Testis (tissue), 3 donors: ENCODE measurements around the gene PIGU. TPM values are rescaled to one million over a fixed set of nuclear protein-coding genes. Genes with fewer than 3 reads are reported as not detected.
"Not testable (repeated sequence)": the region's sequence is repeated elsewhere in the genome, so short reads cannot be mapped to it uniquely, and the experiment has no call there.

Experiments
- DNase-seq: peaks from one replicate; pipeline ENCODE4 v3.0.0-alpha.2; 2019
- H3K27ac ChIP-seq, 2 donors: fragments of 200-600 bp; sonication (generic); one replicate each; pipeline ENCODE4 v1.5.1; 2019
- H3K27me3 ChIP-seq: fragments of 200-600 bp; sonication (generic); one replicate; pipeline ENCODE4 v1.5.1; 2019
- H3K36me3 ChIP-seq: fragments of 200-600 bp; sonication (generic); one replicate; pipeline ENCODE4 v1.5.1; 2017; ENCODE audit warnings: low read depth; ENCODE audit errors: missing control alignments
- H3K4me1 ChIP-seq: fragments of 200-600 bp; sonication (generic); one replicate; pipeline ENCODE4 v1.5.1; 2019
- H3K4me3 ChIP-seq, 2 donors: fragments of 200-600 bp; sonication (generic); one replicate each; pipeline ENCODE4 v1.5.1; 2017 to 2019
- H3K9me3 ChIP-seq: fragments of 200-600 bp; sonication (generic); one replicate; pipeline ENCODE4 v1.5.1; 2017
- POLR2A ChIP-seq: fragments of 450-650 bp; IDR thresholded peaks from one replicate; pipeline ENCODE4 v1.6.1; 2017; ENCODE audit warnings: antibody characterized with exemption, mild to moderate bottlenecking, moderate library complexity
- WGBS, 2 donors: methylation state at CpG; one replicate each; pipeline ENCODE4 v1.1.5; 2018; 5-methylcytosine and 5-hydroxymethylcytosine counted together
- intact Hi-C: fragments of 100-400 bp; cut with DNase I; formaldehyde crosslinking; loops from one replicate; pipeline ENCODE4 v1.15.1; 2023; ENCODE audit warnings: low total_unique reads
- polyA plus RNA-seq: library from polyadenylated mRNA; stranded (reverse); fragments of 350-450 nt; fragmentation: Illumina TruSeq; extraction: RNeasy Lipid Tissue Mini Kit (QIAGEN cat#74804); gene quantifications from one replicate; pipeline ENCODE4 v1.2.3, GENCODE V29; 2014; ENCODE audit warnings: low read depth, low replicate concordance; ENCODE audit not compliant: insufficient read depth
- total RNA-seq, 2 donors: library from RNA; depleted of rRNA; stranded (reverse); fragments of >200 nt; gene quantifications; one replicate each; pipeline ENCODE4 v1.2.3, GENCODE V29; 2016
- TF ChIP-seq, protein P1 (sequence below), 3 experiments: fragments of 450-650 bp in 2 of 3; fragments of 200-600 bp in 1 of 3; sonication (generic) in 1 of 3; IDR thresholded peaks; one replicate each; pipeline ENCODE4 v1.5.1; 2016 to 2019; ENCODE audit warnings: antibody characterized with exemption in 3 of 3, mild to moderate bottlenecking in 2 of 3, moderate library complexity in 1 of 3

The PIGU gene
- total and polyA plus RNA-seq, 3 donors from 2014 or later, result 35.0 to 48.9 (median 35.7) TPM

DNA sequence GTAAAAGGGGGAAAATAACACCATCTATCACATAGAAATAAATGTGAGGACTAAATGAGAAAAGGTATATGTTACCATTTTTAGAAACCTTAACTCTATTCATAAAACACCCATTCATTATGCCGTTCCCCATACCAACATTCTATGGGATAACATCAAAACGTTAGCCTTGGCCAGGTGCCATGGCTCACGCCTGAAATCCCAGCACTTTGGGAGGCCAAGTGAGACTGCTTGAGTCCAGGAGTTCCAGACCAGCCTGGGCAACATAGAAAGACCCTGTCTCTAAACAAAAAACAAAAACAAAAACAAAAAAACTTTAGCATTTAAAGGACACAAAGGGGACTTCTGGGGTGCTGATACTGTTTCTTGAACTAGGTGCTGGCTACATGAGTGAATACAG is 1.3 kb downstream of the PIGU start:
- no peaks in the 10 kb centered on the region for H3K36me3 ChIP-seq
- H3K9me3 ChIP-seq, result no peaks in the 10 kb centered on the region
- no peak for TF ChIP-seq POLR2A
- TF ChIP-seq, protein P1, sequence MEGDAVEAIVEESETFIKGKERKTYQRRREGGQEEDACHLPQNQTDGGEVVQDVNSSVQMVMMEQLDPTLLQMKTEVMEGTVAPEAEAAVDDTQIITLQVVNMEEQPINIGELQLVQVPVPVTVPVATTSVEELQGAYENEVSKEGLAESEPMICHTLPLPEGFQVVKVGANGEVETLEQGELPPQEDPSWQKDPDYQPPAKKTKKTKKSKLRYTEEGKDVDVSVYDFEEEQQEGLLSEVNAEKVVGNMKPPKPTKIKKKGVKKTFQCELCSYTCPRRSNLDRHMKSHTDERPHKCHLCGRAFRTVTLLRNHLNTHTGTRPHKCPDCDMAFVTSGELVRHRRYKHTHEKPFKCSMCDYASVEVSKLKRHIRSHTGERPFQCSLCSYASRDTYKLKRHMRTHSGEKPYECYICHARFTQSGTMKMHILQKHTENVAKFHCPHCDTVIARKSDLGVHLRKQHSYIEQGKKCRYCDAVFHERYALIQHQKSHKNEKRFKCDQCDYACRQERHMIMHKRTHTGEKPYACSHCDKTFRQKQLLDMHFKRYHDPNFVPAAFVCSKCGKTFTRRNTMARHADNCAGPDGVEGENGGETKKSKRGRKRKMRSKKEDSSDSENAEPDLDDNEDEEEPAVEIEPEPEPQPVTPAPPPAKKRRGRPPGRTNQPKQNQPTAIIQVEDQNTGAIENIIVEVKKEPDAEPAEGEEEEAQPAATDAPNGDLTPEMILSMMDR (IDR thresholded peaks at IDR 0.05), result no peak
- H3K27ac ChIP-seq, result no peak overlapping the region
- no peaks in the 10 kb centered on the region for H3K27me3 ChIP-seq
- WGBS, 2 donors, result 36% methylated on average over 3 of the region's 3 CpGs
- no peak for DNase-seq
- H3K4me1 ChIP-seq, result no peaks in the 10 kb centered on the region
- intact Hi-C loops, result no loop called here
- H3K4me3 ChIP-seq, result no peak overlapping the region

DNA sequence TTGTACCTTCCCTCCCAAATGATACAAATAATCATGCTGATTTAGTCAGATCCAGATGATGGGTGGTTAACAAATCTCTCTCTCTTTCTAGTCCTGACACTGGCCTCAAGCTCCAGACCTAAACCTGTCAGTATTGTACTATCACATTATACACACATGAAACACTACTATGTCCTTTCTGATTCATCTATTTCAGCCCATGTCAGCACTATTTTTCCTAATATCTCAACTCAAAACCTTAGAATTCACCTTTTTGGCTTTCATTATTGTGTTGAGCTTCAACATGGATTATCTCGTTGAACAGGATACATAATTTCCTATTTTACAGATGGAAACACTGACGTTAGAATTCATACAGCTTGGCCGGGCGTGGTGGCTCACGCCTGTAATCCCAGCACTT is 3.5 kb downstream of the PIGU start:
- DNase-seq, result no peak
- no peak for TF ChIP-seq POLR2A
- TF ChIP-seq, protein P1 (IDR thresholded peaks at IDR 0.05), result no peak
- Histone ChIP-seq H3K27ac (no peak overlapping the region), H3K27me3 (no peaks in the 10 kb centered on the region), H3K4me3 (no peak overlapping the region), H3K4me1 (no peaks in the 10 kb centered on the region), H3K36me3 (no peaks in the 10 kb centered on the region), H3K9me3 (no peaks in the 10 kb centered on the region)
- intact Hi-C loops, result no loop called here
- WGBS, 2 donors, result 86 to 88% methylated on average over 5 of the region's 5 CpGs

DNA sequence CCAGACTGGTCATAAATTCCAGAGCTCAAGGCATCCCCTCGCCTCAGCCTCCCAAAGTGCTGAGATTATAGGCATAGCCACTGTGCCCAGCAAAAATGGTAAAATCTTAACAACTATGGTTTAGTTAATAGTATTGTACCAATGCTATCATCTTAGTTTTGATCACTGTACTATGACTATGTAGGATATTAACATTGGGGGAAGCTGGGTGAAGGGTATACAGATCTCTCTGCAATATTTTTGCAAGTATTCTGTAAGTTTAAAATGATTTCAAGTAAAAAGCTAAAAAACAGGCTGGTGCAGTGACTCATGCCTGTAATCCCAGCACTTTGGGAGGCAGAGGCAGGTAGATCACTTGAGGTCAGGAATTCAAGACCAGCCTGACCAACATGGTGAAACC is 7.8 kb downstream of the PIGU start:
- TF ChIP-seq, protein P1 (IDR thresholded peaks at IDR 0.05), result no peak
- no peak for TF ChIP-seq POLR2A
- H3K4me1 ChIP-seq, result no peaks in the 10 kb centered on the region
- DNase-seq, result no peak
- 86 to 96% methylated on average over 1 of the region's 1 CpG for WGBS, 2 donors
- H3K36me3 ChIP-seq, result no peaks in the 10 kb centered on the region
- intact Hi-C loops, result no loop called here
- H3K27ac ChIP-seq, result no peak overlapping the region
- H3K27me3 ChIP-seq, result no peaks in the 10 kb centered on the region
- H3K9me3 ChIP-seq, result no peaks in the 10 kb centered on the region
- no peak overlapping the region for H3K4me3 ChIP-seq

DNA sequence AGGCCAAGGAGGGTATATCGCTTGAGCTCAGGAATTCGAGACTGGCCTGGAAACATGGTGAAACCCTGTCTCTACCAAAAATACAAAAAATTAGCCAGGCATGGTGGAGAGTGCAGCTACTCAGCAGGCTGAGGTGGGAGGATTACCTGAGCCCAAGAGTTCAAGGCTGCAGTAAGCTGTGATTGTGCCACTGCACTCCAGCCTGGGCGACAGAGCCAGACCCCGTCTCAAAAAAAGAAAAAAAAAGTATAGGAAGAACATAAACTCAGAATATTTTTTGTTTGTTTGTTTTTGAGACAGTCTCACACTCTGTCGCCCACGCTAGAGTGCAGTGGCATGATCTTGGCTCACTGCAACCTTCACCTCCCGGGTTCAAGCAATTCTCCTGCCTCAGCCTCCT is 12.1 kb downstream of the PIGU start:
- H3K27ac ChIP-seq, H3K9me3 ChIP-seq, intact Hi-C loops, H3K27me3 ChIP-seq, H3K4me3 ChIP-seq, DNase-seq, H3K4me1 ChIP-seq, H3K36me3 ChIP-seq: not testable (repeated sequence)
- 94 to 95% methylated on average over 7 of the region's 7 CpGs for WGBS, 2 donors

DNA sequence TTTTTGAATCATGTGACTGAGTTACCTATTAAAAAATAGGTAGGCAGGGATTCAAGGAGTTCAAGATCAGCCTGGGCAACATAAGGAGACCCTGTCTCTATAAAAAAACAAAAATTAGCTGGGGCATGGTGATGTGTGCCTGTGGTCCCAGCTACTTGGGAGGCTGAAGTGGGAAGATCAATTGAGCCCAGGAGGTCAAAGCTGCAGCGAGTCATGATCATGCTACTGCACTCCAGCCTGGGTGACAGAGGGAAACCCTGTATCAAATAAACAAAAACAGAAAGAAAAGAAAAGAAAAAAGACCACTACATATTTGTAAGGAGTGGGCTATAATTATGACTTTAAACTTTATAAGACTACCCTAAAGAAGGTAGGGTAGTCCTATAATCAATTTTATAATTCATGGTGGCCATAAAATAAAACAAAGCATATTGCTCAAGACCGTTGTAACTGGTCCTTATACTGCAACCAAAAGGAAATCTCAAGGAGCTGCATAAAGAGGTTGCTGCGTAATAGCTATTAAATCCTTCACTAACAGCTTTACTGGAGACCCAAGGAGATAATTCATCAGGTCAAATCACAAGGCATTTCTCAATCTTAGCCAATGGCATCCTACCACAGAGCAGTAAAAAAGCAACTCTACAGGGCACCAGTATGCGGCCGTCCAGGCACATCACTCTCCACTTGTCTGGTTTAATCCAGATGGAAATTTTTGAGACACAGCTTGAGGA is 13.5 kb downstream of the PIGU start:
- intact Hi-C loops, result no loop called here
- 89 to 91% methylated on average over 5 of the region's 5 CpGs for WGBS, 2 donors
- Histone ChIP-seq H3K4me1 (no peaks in the 10 kb centered on the region), H3K4me3 (no peak overlapping the region), H3K36me3 (no peaks in the 10 kb centered on the region), H3K9me3 (no peaks in the 10 kb centered on the region), H3K27ac (no peak overlapping the region), H3K27me3 (no peaks in the 10 kb centered on the region)
- DNase-seq, result no peak
- TF ChIP-seq, protein P1 (IDR thresholded peaks at IDR 0.05), result no peak
- TF ChIP-seq POLR2A, result no peak

DNA sequence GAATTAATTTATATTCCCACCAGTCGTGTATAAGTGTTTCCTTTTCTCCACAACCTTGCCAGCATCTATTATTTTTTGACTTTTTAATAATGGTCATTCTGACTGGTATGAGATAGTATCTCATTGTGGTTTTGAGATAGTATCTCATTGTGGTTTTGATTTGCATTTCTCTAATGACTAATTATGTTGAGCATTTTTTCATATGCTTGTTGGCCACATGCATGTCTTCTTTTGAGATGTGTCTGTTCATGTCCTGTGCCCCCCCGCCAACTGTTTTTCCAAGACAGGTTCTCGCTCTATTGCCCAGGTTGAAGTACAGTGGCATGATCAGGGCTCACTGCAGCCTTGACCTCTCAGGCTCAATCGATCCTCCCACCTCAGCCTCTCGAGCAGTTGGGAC is 15.1 kb downstream of the PIGU start:
- intact Hi-C loops, DNase-seq: not testable (repeated sequence)
- WGBS, 2 donors, result 84 to 91% methylated on average over 5 of the region's 5 CpGs

DNA sequence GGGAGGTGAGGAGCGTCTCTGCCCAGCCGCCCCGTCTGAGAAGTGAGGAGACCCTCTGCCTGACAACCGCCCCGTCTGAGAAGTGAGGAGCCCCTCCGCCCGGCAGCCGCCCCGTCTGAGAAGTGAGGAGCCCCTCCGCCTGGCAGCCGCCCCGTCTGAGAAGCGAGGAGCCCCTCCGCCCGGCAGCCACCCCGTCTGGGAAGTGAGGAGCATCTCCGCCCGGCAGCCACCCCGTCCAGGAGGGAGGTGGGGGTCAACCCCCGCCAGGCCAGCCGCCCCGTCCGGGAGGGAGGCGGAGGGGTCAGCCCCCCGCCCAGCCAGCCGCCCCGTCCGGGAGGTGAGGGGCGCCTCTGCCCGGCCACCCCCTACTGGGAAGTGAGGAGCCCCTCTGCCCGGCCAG is 18.2 kb downstream of the PIGU start:
- H3K4me3 ChIP-seq, intact Hi-C loops, H3K27ac ChIP-seq, DNase-seq, H3K27me3 ChIP-seq, H3K9me3 ChIP-seq, H3K36me3 ChIP-seq, H3K4me1 ChIP-seq: not testable (repeated sequence)
- WGBS, 2 donors, result 100% methylated on average over 8 of the region's 31 CpGs; no CpG with 5 or more reads in 1 of the 2 donors

More for the DNA sequence above, 15.1 kb downstream of the PIGU start:
- not testable (repeated sequence) for H3K4me3 ChIP-seq, H3K36me3 ChIP-seq, H3K27ac ChIP-seq, H3K4me1 ChIP-seq, H3K9me3 ChIP-seq, H3K27me3 ChIP-seq
